Neural crest cell (in vitro differentiated cells): ENCODE measurements around the gene NUDCD3. TPM values are rescaled to one million over a fixed set of nuclear protein-coding genes. Genes with fewer than 3 reads are reported as not detected.

ENCODE experiments used
- DNase-seq: peaks from one replicate; pipeline ENCODE4 v3.0.0; 2021; ENCODE audit warnings: low read depth, mixed read lengths, low spot score
- H3K27ac Mint-ChIP-seq: one replicate; pipeline ENCODE4 v1.8.0; 2021; ENCODE audit warnings: mild to moderate bottlenecking, mixed read lengths; ENCODE audit not compliant: unreplicated experiment
- H3K27me3 Mint-ChIP-seq: 2 replicates; pipeline ENCODE4 v1.8.0; 2021; ENCODE audit warnings: low read depth, mild to moderate bottlenecking, mixed read lengths
- H3K36me3 Mint-ChIP-seq: 2 replicates; pipeline ENCODE4 v1.8.0; 2021; ENCODE audit warnings: low read depth, mild to moderate bottlenecking, mixed read lengths
- H3K4me1 Mint-ChIP-seq: 2 replicates; pipeline ENCODE4 v1.8.0; 2021; ENCODE audit warnings: mixed read lengths
- H3K4me3 Mint-ChIP-seq: one replicate; pipeline ENCODE4 v1.8.0; 2021; ENCODE audit warnings: mild to moderate bottlenecking, mixed read lengths
- H3K9me3 Mint-ChIP-seq: 2 replicates; pipeline ENCODE4 v1.8.0; 2021; ENCODE audit warnings: mixed read lengths
- CTCF ChIP-seq: fragments of 200-600 bp; sonication (generic); conservative IDR thresholded peaks from 2 replicates; pipeline ENCODE4 v1.5.0; 2021; ENCODE audit warnings: antibody characterized with exemption, mild to moderate bottlenecking
- total RNA-seq: library from RNA; stranded (reverse); gene quantifications from 2 replicates; pipeline ENCODE4 v1.2.1, GENCODE V29; 2021

NUDCD3 gene
- total RNA-seq, 1 donor from 2014 or later, result 93.2 TPM

DNA sequence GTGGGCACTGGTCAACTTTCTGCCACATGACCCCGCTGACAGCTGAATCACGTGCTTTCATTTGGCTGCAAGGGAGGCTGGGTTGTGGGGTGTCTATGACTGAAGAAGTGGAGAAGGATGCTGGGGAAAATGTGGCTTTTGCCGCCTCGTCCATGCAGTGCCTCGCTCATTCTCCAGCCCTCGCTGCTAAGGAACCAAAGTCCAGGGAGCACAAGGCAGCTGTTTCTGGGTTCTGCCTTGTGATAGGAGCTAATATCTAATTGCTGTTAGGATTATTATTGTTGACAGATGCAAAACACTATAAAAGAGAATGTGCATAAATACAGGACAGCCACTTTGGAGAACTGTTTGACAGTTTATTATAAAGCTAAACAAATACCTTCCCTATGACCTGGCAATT lies 160.1 kb downstream of the NUDCD3 start:
- DNase-seq, result no peak
- Mint-ChIP-seq H3K4me1 (peaks cover 5% of the 10 kb centered on the region), H3K9me3 (peaks cover 4% of the 10 kb centered on the region), H3K36me3 (no peaks in the 10 kb centered on the region), H3K4me3 (no peak overlapping the region), H3K27me3 (peaks cover 32% of the 10 kb centered on the region), H3K27ac (no peak overlapping the region)
- TF ChIP-seq CTCF, result no peak

DNA sequence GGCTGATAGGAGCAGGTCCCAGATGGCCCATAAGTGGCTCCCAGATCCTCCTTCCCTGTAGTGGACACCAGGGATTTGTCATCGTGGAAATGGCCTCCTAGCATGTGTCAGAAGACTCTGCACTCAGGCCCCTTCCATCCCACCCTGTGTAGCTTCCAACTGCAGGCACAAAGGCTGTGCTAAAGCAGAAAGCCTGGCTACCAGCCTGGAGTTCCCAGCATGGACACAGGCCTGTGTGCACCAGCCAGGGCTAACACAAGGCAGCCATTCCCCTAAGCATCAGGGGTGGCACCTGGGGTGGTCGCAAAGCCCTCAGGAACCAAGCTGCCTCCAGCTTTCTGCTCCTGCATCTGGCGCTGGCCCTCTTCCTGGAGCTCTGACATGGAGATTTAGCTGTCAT lies 160.6 kb downstream of the NUDCD3 start:
- no peak for DNase-seq
- H3K4me1 Mint-ChIP-seq, result peaks cover 5% of the 10 kb centered on the region
- no peak overlapping the region for H3K27ac Mint-ChIP-seq
- H3K4me3 Mint-ChIP-seq, result no peak overlapping the region
- no peaks in the 10 kb centered on the region for H3K36me3 Mint-ChIP-seq
- TF ChIP-seq CTCF, result no peak
- peaks cover 4% of the 10 kb centered on the region for H3K9me3 Mint-ChIP-seq
- peaks cover 32% of the 10 kb centered on the region for H3K27me3 Mint-ChIP-seq

Other genes with a start within 250 kb of the NUDCD3 start
- gene CAMK2B, start 165.1 kb downstream of the NUDCD3 start, total RNA-seq, result 1.6 and 2.4 TPM in 2 replicates
- gene NPC1L1, start 50.7 kb upstream of the NUDCD3 start, total RNA-seq, result 0.12 and 0.18 TPM in 2 replicates
- gene DDX56, start 83.2 kb upstream of the NUDCD3 start, total RNA-seq, result 104 and 111 TPM in 2 replicates
- 87.2 and 88.9 TPM in 2 replicates for gene TMED4, start 91.6 kb upstream of the NUDCD3 start, total RNA-seq
- 102 and 116 TPM in 2 replicates for gene OGDH, start 116.0 kb upstream of the NUDCD3 start, total RNA-seq